ENCODE measurements around the gene STK35. TPM values are rescaled to one million over a fixed set of nuclear protein-coding genes. Genes with fewer than 3 reads are reported as not detected.

The STK35 gene
- total and polyA plus RNA-seq, 2 experiments from 2014 or later = 14.2 to 59.7 TPM

DNA sequence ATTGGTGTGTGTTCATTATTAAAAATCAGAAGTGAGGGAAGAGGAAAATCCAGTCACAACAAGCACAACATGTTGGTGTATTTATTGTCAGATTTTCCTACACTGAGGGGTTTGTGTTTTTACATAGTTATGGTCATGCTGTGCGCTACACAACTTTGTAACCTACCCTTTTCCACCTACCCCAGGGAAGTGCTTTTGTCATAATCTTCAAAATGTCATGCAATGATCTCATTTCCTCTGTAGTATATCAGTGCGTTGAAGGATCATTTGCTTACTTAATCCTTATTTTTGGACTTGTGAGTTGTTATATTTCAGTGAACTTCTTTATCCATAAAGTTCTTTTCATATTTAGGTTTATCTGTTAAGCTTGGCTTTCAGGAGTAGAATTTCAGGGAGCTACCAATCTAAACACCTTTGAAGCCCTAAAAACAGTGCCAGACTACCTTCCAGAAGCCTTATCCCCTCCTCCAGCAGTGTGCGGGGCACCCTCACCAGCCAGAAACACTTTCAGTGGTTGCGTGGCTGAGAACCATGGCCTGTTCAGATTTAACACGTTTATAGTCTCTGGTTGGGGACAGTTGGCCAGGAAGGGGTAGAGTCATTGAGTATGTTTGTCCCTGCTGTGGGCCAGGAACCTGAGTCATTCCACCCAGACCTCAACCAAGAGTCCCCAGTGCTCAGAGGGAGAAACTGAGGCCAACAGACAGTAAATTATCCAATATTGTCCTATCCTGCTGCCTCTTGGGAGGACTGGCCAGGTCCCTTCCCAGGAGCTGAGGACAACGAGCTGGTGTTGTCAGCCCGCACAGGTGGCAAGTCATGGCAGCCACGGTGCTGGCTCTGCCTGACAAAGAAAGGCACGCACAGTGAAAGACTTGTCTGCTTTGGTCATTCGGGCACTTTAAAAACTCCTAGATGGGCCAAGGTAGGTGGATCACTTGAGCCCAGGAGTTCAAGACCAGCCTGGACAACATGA lies 40.3 kb downstream of the STK35 start (continued):
- TF ChIP-seq, protein P1, sequence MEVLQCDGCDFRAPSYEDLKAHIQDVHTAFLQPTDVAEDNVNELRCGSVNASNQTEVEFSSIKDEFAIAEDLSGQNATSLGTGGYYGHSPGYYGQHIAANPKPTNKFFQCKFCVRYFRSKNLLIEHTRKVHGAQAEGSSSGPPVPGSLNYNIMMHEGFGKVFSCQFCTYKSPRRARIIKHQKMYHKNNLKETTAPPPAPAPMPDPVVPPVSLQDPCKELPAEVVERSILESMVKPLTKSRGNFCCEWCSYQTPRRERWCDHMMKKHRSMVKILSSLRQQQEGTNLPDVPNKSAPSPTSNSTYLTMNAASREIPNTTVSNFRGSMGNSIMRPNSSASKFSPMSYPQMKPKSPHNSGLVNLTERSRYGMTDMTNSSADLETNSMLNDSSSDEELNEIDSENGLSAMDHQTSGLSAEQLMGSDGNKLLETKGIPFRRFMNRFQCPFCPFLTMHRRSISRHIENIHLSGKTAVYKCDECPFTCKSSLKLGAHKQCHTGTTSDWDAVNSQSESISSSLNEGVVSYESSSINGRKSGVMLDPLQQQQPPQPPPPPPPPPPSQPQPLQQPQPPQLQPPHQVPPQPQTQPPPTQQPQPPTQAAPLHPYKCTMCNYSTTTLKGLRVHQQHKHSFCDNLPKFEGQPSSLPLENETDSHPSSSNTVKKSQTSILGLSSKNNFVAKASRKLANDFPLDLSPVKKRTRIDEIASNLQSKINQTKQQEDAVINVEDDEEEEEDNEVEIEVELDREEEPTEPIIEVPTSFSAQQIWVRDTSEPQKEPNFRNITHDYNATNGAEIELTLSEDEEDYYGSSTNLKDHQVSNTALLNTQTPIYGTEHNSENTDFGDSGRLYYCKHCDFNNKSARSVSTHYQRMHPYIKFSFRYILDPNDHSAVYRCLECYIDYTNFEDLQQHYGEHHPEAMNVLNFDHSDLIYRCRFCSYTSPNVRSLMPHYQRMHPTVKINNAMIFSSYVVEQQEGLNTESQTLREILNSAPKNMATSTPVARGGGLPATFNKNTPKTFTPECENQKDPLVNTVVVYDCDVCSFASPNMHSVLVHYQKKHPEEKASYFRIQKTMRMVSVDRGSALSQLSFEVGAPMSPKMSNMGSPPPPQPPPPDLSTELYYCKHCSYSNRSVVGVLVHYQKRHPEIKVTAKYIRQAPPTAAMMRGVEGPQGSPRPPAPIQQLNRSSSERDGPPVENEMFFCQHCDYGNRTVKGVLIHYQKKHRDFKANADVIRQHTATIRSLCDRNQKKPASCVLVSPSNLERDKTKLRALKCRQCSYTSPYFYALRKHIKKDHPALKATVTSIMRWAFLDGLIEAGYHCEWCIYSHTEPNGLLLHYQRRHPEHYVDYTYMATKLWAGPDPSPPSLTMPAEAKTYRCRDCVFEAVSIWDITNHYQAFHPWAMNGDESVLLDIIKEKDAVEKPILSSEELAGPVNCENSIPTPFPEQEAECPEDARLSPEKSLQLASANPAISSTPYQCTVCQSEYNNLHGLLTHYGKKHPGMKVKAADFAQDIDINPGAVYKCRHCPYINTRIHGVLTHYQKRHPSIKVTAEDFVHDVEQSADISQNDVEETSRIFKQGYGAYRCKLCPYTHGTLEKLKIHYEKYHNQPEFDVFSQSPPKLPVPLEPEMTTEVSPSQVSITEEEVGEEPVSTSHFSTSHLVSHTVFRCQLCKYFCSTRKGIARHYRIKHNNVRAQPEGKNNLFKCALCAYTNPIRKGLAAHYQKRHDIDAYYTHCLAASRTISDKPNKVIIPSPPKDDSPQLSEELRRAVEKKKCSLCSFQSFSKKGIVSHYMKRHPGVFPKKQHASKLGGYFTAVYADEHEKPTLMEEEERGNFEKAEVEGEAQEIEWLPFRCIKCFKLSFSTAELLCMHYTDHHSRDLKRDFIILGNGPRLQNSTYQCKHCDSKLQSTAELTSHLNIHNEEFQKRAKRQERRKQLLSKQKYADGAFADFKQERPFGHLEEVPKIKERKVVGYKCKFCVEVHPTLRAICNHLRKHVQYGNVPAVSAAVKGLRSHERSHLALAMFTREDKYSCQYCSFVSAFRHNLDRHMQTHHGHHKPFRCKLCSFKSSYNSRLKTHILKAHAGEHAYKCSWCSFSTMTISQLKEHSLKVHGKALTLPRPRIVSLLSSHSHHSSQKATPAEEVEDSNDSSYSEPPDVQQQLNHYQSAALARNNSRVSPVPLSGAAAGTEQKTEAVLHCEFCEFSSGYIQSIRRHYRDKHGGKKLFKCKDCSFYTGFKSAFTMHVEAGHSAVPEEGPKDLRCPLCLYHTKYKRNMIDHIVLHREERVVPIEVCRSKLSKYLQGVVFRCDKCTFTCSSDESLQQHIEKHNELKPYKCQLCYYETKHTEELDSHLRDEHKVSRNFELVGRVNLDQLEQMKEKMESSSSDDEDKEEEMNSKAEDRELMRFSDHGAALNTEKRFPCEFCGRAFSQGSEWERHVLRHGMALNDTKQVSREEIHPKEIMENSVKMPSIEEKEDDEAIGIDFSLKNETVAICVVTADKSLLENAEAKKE (CRISPR knock-in tag; IDR thresholded peaks at IDR 0.05) = no peak
- TF ChIP-seq STAT1 (IDR thresholded peaks at IDR 0.05; ENCODE audit: unreplicated experiment) (no peak), EZH2 (IDR thresholded peaks at IDR 0.05; ENCODE audit: low read depth, unreplicated experiment) (no peak), JUNB (IDR thresholded peaks at IDR 0.05; ENCODE audit: unreplicated experiment) (no peak)

DNA sequence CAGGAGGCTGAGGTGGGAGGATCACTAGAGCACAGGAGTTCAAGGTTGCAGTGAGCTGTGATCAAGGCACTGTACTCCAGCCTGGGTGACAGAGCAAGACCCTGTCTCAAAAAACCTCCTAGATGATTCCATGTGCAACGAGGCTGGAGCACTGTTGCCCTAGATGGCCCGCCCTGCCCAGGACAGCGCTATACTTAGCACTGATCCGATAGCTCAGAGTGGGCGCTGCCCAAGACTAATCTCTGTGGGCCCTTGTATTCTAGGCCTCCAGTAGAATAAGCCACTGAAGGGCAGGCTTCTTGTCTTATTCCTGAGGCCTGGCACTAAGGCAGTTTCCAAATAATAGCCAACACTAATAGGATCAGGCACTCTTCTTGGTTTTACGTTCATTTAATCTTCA lies 41.0 kb downstream of the STK35 start:
- Mint-ChIP-seq H3K9me3 (no peaks in the 10 kb centered on the region), H3K4me3 (no peak overlapping the region), H3K27me3 (ENCODE audit: insufficient read depth, low read depth, poor library complexity) (peaks cover 6% of the 10 kb centered on the region), H3K36me3 (ENCODE audit: low read depth) (peaks cover 6% of the 10 kb centered on the region; the same call in 2 of the 3 replicates), H3K27ac (no peak overlapping the region), H3K4me1 (peaks cover 14% of the 10 kb centered on the region)
- Histone ChIP-seq H3K4me2 (no peak overlapping the region), H3F3A (replicated peaks; ENCODE audit: low read depth) (no peaks in the 10 kb centered on the region), H4K20me1 (replicated peaks; ENCODE audit: insufficient read depth) (peaks cover 28% of the 10 kb centered on the region), H3K79me2 (replicated peaks; ENCODE audit: insufficient read depth) (peaks cover 26% of the 10 kb centered on the region), H3K4me3 (no peak overlapping the region), H3K9me2 (ENCODE audit: insufficient read depth) (no peaks in the 10 kb centered on the region), H3K27ac (ENCODE audit: low read depth) (no peak overlapping the region), H3K36me3 (ENCODE audit: insufficient read depth) (no peaks in the 10 kb centered on the region), H2AFZ (no peak overlapping the region), H3K27me3 (ENCODE audit: insufficient read depth) (no peaks in the 10 kb centered on the region), H3K4me1 (ENCODE audit: insufficient read depth) (no peaks in the 10 kb centered on the region; the same call in 1 of the 2 replicates)
- DNase-seq (ENCODE audit: low spot score) (no peak), ATAC-seq (no peak)
- TF ChIP-seq, protein P2, sequence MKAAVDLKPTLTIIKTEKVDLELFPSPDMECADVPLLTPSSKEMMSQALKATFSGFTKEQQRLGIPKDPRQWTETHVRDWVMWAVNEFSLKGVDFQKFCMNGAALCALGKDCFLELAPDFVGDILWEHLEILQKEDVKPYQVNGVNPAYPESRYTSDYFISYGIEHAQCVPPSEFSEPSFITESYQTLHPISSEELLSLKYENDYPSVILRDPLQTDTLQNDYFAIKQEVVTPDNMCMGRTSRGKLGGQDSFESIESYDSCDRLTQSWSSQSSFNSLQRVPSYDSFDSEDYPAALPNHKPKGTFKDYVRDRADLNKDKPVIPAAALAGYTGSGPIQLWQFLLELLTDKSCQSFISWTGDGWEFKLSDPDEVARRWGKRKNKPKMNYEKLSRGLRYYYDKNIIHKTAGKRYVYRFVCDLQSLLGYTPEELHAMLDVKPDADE (IDR thresholded peaks at IDR 0.05) = no peak
- TF ChIP-seq JUNB (IDR thresholded peaks at IDR 0.05; ENCODE audit: unreplicated experiment) = no peak
- no peak for TF ChIP-seq ZNF114 (CRISPR knock-in tag; IDR thresholded peaks at IDR 0.05)
- no peak for TF ChIP-seq NANOG (IDR thresholded peaks at IDR 0.05; ENCODE audit: borderline replicate concordance)
